A673 (cell line): ENCODE measurements around the gene KCNK7. TPM values are rescaled to one million over a fixed set of nuclear protein-coding genes. Genes with fewer than 3 reads are reported as not detected.

Experiments
- BruUV-seq: library from RNA; stranded (reverse); fragments of 400-500 nt; replicated peaks from 2 replicates; lab custom pipeline; 2021; lab: Mats Ljungman, UMichigan
- CTCF ChIA-PET: fragments of 300-600 bp; sonication (Branson Sonifier 250); formaldehyde crosslinking; loops from one replicate; lab custom pipeline; 2022; ENCODE audit warnings: antibody characterized with exemption; lab: Charles Lee
- POLR2A ChIA-PET: fragments of 300-600 bp; sonication (Branson Sonifier 250); formaldehyde crosslinking; loops from one replicate; lab custom pipeline; 2022; ENCODE audit warnings: antibody characterized with exemption; ENCODE audit not compliant: low non-redundant PET; lab: Charles Lee
- DNase-seq: peaks from one replicate; pipeline ENCODE4 v3.0.0-alpha.2; 2015; ENCODE audit warnings: low spot score
- H3K27ac ChIP-seq: fragments of 200-600 bp; sonication (generic); 2 replicates; pipeline ENCODE4 v1.5.1; 2016; ENCODE audit warnings: mixed run types, low read depth, mild to moderate bottlenecking, mixed read lengths, antibody characterized with exemption, low read length; ENCODE audit not compliant: poor library complexity, severe bottlenecking
- H3K27me3 ChIP-seq: fragments of 200-600 bp; sonication (generic); replicated peaks from 2 replicates; pipeline ENCODE4 v1.6.1; 2017; ENCODE audit warnings: mixed run types, low read depth, mild to moderate bottlenecking, mixed read lengths, antibody characterized with exemption, low read length; ENCODE audit not compliant: insufficient read depth, poor library complexity
- H3K36me3 ChIP-seq: fragments of 200-600 bp; sonication (generic); 2 replicates; pipeline ENCODE4 v1.6.1; 2016; ENCODE audit warnings: mixed run types, mild to moderate bottlenecking, mixed read lengths, antibody characterized with exemption, low read length; ENCODE audit not compliant: insufficient read depth, poor library complexity, severe bottlenecking
- H3K4me1 ChIP-seq: fragments of 200-600 bp; sonication (generic); 2 replicates; pipeline ENCODE4 v1.6.1; 2017; ENCODE audit warnings: mixed run types, mild to moderate bottlenecking, mixed read lengths, antibody characterized with exemption, low read length; ENCODE audit not compliant: insufficient read depth, poor library complexity, severe bottlenecking
- H3K4me3 ChIP-seq: fragments of 200-600 bp; sonication (generic); 2 replicates; pipeline ENCODE4 v1.5.1; 2016; ENCODE audit warnings: low read depth, mixed run types, mild to moderate bottlenecking, mixed read lengths, low read length; ENCODE audit not compliant: poor library complexity, severe bottlenecking
- H3K9me3 ChIP-seq: fragments of 200-600 bp; sonication (generic); 2 replicates; pipeline ENCODE4 v1.6.1; 2016; ENCODE audit warnings: mixed run types, low read depth, mild to moderate bottlenecking, mixed read lengths, antibody characterized with exemption, low read length; ENCODE audit not compliant: poor library complexity, severe bottlenecking
- EZH2 ChIP-seq: fragments of 200-600 bp; sonication (generic); IDR thresholded peaks from 2 replicates; pipeline ENCODE4 v1.6.1; 2017; ENCODE audit warnings: borderline replicate concordance, low read depth, mild to moderate bottlenecking, mixed read lengths, antibody characterized with exemption, low read length; ENCODE audit not compliant: poor library complexity, severe bottlenecking
- intact Hi-C: fragments of 100-400 bp; cut with micrococcal nuclease; formaldehyde crosslinking; loops from one replicate; pipeline ENCODE4 v1.10.0; 2022; ENCODE audit not compliant: unreplicated experiment
- total RNA-seq: library from RNA; stranded (reverse); gene quantifications from 2 replicates; pipeline ENCODE4 v1.2.3, GENCODE V29; 2021
- TF ChIP-seq, protein P1 (sequence below): fragments of 300-800, 200-600 bp; sonication (generic); conservative IDR thresholded peaks from 2 replicates; pipeline ENCODE4 v1.5.1; 2017; ENCODE audit warnings: low read depth, mild to moderate bottlenecking, antibody characterized with exemption, low read length, moderate library complexity, mixed read lengths

Gene KCNK7
- total RNA-seq, 1 experiment from 2014 or later: 2.3 TPM

DNA sequence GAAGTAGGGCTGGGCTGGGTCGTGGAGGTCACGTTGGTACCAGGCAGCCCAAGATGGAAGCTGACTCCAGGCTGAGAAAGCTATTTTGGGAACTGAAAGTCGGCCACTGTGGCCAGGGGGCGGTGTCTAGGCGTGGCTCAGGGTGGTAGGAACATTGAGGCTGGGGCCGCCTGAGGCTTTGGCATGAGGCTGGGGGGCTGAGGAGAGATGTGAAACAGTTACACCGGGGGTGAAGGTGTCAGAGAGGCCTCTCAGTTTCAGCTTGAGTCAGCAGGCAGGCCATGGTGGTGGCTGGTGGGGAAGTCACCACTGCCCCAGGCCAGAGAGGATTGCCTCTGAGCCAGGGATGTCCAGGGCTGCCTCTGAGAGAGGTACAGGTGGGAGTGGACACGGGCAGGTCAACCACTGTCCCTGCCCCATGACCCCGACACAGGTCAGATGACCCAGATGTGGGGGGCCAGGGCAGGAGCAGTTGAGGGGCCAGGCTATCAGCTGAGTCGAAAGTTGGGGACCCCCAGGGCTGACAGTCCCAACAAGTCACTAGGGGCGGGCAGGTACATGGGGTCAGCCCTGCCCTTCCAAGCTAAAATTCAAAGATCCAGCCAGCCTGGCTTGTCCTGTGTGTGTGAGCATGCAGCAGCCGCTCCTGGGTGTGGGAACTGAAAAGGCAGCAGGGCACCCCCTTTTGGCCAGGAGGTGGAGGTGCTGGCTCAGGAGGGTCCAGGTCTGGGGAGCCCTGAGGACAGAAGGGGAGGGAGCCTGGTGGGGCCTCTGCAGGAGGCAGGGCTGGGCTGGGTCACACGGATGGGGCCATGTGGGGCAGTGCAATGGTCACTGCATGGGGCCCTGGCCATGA, 7.2 kb downstream of the KCNK7 start:
- Histone ChIP-seq H3K4me1 (no peaks in the 10 kb centered on the region), H3K27ac (no peak overlapping the region), H3K9me3 (no peaks in the 10 kb centered on the region), H3K27me3 (no peaks in the 10 kb centered on the region), H3K4me3 (no peak overlapping the region), H3K36me3 (peaks cover 10% of the 10 kb centered on the region)
- ChIA-PET CTCF (interaction anchor here (0.6 to 2.2 kb wide), 2 partner anchors 9 to 47 kb away, joined by 6 to 9 read pairs; no protein-coding TSS in a partner anchor), POLR2A (no interaction called here)
- TF ChIP-seq, protein P1, sequence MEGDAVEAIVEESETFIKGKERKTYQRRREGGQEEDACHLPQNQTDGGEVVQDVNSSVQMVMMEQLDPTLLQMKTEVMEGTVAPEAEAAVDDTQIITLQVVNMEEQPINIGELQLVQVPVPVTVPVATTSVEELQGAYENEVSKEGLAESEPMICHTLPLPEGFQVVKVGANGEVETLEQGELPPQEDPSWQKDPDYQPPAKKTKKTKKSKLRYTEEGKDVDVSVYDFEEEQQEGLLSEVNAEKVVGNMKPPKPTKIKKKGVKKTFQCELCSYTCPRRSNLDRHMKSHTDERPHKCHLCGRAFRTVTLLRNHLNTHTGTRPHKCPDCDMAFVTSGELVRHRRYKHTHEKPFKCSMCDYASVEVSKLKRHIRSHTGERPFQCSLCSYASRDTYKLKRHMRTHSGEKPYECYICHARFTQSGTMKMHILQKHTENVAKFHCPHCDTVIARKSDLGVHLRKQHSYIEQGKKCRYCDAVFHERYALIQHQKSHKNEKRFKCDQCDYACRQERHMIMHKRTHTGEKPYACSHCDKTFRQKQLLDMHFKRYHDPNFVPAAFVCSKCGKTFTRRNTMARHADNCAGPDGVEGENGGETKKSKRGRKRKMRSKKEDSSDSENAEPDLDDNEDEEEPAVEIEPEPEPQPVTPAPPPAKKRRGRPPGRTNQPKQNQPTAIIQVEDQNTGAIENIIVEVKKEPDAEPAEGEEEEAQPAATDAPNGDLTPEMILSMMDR: peak; percentile 73
- no peak for TF ChIP-seq EZH2
- BruUV-seq: no TSS peak
- intact Hi-C loops: no loop called here
- peak; percentile 74 for DNase-seq

DNA sequence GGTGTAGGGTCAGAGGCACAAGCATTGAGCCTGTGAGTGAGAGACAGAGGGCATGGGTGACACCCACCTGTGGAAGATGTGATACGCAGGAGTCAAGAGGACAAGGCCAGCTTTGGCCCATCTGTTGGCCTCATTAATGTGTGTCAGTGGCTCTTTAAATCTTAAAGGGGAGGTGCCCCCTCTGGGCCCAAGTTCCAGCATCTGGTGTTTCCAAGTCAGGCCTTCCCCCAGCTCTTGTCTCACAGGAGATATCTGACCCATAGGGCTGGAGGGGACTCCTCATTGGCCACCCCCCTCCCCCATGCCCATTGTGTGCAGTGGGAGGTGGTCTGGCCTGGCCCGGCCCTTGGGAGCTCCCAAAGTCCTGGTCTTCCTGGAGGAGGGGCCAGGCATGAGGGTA, 8.9 kb downstream of the KCNK7 start:
- TF ChIP-seq EZH2: no peak
- TF ChIP-seq, protein P1: no peak
- H3K4me3 ChIP-seq: no peak overlapping the region
- ChIA-PET POLR2A (no interaction called here), CTCF (interaction anchor here (2.2 kb wide), 1 partner anchor 46 kb away, joined by 9 read pairs; no protein-coding TSS in a partner anchor)
- intact Hi-C loops: no loop called here
- peaks cover 10% of the 10 kb centered on the region for H3K36me3 ChIP-seq
- no peaks in the 10 kb centered on the region for H3K27me3 ChIP-seq
- no peak for DNase-seq
- H3K4me1 ChIP-seq: no peaks in the 10 kb centered on the region
- no peaks in the 10 kb centered on the region for H3K9me3 ChIP-seq
- no TSS peak for BruUV-seq
- no peak overlapping the region for H3K27ac ChIP-seq

DNA sequence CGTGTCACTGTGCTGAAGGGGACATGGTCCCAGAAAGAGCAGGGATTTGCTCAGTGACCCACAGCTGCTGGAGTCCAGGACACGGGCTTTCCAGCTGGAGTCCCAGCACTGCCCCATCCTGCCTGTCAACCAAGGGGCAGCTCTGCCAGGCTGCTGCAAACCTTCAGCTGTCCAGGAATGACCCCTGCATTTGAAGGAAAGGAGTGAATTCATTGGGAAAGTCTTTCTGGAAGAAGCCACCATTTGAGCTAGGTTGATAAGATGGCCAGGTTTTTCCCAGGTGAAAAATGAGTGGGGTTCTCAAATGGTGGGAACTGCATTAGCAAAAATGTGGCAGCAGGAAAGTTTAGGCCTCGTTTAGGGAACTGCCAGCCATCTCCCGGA, 9.4 kb downstream of the KCNK7 start:
- no peak overlapping the region for H3K27ac ChIP-seq
- CTCF ChIA-PET: no interaction called here
- POLR2A ChIA-PET: no interaction called here
- DNase-seq: no peak
- H3K4me3 ChIP-seq: no peak overlapping the region
- no peaks in the 10 kb centered on the region for H3K4me1 ChIP-seq
- peaks cover 10% of the 10 kb centered on the region for H3K36me3 ChIP-seq
- no peaks in the 10 kb centered on the region for H3K27me3 ChIP-seq
- BruUV-seq: no TSS peak
- intact Hi-C loops: no loop called here
- TF ChIP-seq, protein P1: no peak
- TF ChIP-seq EZH2: no peak
- no peaks in the 10 kb centered on the region for H3K9me3 ChIP-seq
